ENCODE data around the gene SEMA3G. TPM values are rescaled to one million over a fixed set of nuclear protein-coding genes. Genes with fewer than 3 reads are reported as not detected.

SEMA3G gene
- total RNA-seq, 1 experiment from 2014 or later: 0.40 TPM

DNA sequence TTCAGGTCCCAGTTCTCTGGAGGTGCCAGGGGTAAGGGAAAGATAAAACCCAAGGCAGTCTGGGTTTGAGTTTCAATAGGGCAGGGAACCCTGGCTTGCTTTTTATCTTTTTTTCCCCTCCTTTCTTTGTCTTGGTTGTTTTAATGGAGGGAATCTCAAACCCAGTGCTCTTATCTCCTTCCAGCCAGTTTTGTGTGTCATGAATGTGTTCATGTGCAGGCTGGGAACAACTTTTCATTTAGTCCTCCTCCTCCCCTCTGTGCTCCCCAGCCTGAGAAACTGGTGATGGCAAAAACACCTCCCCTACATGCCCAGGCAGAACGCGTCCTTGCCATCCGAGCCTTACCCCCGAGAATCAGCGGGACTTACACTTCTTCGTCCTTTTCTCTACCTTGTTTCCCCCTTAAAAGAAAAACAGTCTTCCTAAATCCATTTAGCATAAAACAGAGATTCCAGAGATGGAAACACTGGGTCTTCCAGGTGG lies 10.9 kb downstream of the SEMA3G start:
- no peak for DNase-seq (ENCODE audit: low read depth, low spot score)
- in situ Hi-C loops (cut with HindIII; ENCODE audit: low pct_unique_long_range_greater_than_20kb, low sequenced_read_pairs): no loop called here

DNA sequence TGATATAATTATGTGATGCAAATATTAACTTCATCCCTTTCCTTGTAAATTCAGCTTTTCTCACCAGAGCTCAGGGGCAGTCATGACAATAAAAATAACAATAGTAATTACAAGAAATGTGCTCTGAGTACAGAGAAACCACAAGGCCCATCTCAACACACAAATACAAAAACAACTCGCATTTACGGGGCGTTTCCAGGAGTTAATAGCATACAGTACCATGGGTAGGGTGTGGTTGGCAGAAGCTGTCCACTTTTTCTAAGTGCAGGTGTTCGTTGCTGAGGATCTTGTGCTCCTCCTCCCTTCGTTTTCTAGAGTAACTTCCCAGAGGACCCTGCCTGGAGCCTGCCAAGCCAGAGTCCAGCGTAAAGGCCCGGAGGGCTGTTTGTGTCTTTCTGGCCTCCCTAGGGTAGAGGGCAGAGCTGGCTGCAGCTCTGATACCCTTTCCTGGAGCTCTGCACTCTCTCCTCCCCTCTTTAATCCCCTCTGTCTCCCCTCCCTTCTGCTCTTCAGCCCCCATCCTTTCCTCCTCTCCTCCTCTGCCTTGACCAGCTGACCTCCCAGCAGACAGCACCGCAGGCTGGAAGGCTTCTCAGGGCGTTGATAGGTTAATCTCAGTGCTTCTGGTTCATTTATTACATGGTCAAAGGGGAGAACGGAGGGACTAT lies 11.4 kb downstream of the SEMA3G start:
- in situ Hi-C loops (cut with HindIII; ENCODE audit: low pct_unique_long_range_greater_than_20kb, low sequenced_read_pairs): no loop called here

DNA sequence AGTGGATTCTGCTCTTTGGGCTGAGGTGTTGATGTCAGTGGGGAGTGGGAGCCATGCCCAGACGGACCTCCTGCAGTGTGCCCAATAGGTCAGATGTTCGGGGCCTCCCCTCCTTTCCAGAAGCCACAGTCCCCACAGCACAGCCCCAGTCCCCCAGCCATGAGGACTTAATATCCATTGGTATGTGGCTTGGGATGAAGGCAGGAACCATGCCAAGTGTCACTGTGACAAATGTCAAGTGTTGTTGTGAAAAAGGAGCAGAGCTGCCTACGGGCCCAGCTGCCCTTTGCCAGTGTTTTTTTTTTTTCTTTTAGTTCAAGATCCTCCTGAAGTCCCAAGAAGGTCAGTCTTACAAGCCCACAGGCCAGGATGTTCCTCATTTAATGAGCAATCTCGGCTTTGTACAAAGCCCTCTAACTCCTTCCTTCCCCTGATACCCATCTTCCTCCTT lies 12.2 kb downstream of the SEMA3G start:
- no peak for DNase-seq (ENCODE audit: low read depth, low spot score)
- in situ Hi-C loops (cut with HindIII; ENCODE audit: low pct_unique_long_range_greater_than_20kb, low sequenced_read_pairs): no loop called here

More for the DNA sequence above, 11.4 kb downstream of the SEMA3G start:
- no peak for DNase-seq (ENCODE audit: low read depth, low spot score)

DNA sequence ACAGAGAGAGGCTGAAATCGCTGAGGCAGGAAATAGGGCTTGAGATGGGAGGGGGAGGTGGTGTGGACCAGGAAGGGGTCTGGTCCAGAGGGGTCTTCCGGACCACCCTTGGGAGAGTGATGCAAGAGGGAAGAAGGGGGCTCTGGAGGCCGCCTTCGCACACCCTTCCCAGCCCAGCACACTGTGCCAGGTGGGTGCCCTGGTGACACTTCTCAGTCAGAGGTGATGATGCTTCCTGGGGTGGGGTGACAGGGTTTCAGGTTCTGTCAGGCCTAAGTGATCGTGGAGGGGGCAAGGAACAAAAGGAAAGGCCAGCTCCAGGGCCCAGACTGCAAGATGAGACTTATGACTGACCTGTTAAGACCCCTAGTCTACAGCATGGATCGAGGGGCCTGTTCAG lies 12.7 kb downstream of the SEMA3G start:
- DNase-seq (ENCODE audit: low read depth, low spot score): no peak
- in situ Hi-C loops (cut with HindIII; ENCODE audit: low pct_unique_long_range_greater_than_20kb, low sequenced_read_pairs): no loop called here

DNA sequence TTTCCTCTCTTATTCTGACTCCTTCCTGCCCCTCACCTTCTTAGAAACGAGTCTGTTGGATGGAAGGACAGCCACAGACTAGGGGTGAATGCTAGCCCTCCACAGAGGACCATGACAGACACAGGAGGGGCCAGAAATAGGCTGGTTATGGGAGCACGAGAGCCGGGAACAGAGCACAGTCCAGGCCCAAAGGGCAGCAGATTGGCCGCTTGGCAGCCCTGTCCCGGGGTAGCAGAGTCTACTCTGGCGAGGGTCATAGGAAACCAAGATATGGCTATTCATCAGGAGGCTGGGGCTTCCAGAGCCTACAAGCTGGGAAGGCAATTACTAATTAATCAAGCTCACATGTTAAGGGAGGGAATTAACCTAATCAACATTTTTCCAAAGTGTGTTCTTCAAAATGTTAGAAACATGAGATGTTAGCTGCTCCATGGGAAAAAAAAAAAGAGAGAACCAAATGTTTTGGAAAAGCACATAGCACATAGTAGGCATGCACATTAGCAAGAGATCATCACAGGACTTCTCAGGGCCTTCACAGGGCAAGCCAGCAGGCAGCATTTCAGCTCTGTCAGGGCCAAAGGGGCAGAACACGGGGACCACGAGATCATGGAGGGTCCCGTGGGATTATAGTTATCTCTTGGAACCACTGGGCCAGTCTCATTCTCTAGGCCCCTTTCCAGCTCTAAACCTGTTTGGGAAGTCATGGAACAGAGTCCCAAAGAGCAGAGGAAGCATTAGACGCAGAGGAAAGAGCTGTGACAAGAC lies 13.3 kb downstream of the SEMA3G start:
- DNase-seq (ENCODE audit: low read depth, low spot score): no peak
- in situ Hi-C loops (cut with HindIII; ENCODE audit: low pct_unique_long_range_greater_than_20kb, low sequenced_read_pairs): no loop called here

DNA sequence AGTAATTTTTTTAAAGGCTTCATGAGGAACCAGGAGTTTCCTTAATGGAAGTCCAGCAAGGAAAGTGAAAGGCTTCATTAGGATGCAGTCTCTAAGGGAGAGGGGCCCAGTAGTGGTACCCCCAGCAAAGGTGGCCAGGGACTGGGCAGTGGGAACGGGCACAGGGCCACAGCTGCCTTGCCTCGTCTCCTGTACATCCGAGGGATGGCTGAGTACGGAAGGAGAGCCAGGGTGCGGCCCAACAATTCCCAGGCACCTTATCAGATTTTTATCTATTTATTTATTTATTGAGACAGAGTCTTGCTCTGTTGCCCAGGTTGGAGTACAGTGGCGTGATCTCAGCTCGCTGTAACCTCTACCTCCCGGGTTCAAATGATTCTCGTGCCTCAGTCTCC lies 14.5 kb downstream of the SEMA3G start:
- no peak for DNase-seq (ENCODE audit: low read depth, low spot score)
- in situ Hi-C loops (cut with HindIII; ENCODE audit: low pct_unique_long_range_greater_than_20kb, low sequenced_read_pairs): no loop called here

DNA sequence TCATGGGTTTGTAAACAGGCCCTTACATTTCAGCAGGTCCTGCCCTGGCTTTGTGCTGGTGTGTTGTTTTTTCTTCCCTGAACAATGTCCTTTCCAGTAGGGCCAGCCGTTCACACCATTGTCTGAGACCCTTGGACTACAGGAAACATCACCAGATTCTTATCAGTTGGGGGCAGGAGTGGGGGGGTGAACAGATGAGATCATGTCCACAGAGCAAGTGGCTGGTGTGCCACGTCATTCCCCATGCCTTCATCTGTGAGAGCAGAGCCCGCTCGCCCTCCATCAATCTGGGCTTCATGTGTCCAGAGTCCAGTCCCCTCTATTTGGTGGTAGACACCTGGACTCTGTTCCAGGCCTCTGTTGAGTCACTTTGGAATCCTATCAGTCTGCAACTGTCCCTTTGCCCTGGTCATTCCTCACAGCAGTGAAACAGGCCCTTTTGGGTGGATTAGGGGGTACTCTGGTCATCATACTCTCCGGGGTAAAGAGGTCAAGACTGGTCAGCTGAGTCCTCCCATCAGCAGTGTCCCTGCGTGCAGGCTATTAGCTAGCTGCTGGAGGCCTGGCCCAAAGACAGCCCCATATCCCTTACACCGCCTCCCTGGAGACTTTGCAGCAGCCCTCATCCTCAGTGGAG lies 15.0 kb downstream of the SEMA3G start:
- in situ Hi-C loops (cut with HindIII; ENCODE audit: low pct_unique_long_range_greater_than_20kb, low sequenced_read_pairs): no loop called here
- no peak for DNase-seq (ENCODE audit: low read depth, low spot score)

DNA sequence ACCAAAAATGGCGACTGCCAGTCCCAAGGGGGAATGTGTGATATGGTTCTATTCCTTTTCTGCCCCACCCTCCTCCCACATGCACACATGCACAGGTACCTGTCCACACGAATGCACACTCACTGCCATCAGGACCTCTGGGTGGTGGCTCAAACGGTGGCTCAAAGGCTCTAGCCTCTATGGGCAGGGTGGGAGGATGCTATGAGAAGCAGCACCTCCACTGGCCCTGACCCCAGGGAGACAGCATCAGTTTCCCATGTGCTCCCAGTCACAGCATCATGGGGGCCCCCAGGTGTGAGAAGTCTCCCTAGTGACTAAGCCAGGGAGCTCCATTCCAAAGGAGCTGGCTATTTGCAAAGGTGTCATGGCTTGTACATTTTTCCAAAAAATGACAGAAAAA lies 15.9 kb downstream of the SEMA3G start:
- no peak for DNase-seq (ENCODE audit: low read depth, low spot score)
- in situ Hi-C loops (cut with HindIII; ENCODE audit: low pct_unique_long_range_greater_than_20kb, low sequenced_read_pairs): no loop called here

DNA sequence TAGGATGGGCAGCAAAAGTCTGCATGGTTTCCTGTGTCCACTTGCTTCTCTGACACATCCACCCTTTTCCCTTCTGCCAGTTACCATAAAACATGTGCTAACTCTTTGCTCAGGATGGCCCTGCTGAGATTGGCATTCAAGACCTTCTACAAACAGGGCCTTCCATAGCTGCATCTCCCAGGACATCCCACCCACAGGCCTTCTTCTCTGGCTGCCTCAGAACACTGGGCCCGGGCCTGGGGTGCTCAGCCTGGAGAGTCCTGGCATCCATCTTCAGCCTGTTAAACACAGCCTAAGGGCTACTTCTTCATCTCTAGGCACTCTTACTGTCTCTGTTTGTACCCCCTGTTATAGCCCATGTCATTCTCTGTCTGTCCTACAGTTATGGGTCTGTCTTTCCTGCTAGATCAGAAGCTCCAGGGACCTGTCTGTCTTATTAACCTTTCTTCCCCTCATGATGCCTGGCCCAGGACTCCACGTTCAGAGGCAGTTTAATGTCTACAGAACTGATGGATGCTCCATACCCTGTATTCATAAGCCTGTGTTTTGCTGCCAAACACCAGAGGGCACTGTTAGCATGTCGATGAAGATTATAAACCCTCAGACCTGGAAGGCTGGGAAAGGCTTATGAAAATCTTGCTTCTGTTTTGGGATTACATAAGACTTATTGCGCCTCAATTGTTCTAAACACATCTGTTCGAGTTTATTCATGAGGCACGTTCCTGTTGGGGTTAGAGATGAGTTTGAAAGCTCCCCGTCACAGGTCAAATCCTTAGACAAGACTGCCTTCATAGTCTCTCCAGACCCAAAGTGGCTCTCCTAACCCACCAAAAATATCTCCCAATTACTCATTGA lies 16.5 kb downstream of the SEMA3G start:
- DNase-seq (ENCODE audit: low read depth, low spot score): peak; percentile 85
- in situ Hi-C loops (cut with HindIII; ENCODE audit: low pct_unique_long_range_greater_than_20kb, low sequenced_read_pairs): no loop called here

DNA sequence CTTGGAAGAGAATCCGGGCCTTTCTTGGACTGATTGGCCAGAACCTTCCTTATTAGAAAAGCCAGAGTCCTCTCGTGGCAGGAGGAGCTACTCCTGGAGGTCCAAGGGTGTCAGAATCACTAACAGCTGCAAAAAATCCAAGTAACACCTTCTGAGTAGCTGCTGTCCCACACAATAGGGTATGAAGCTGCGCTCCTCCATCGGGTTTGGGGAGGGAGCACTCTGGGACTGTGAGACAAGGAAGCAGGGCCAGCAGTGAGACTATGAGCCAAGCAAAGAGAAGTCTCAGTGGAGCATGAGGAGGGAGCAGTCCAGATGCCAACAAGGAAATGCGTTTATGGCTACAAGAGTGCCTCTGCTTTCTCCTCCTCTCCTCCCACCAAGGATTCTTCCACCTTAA lies 21.7 kb downstream of the SEMA3G start:
- DNase-seq (ENCODE audit: low read depth, low spot score): no peak
- in situ Hi-C loops (cut with HindIII; ENCODE audit: low pct_unique_long_range_greater_than_20kb, low sequenced_read_pairs): no loop called here

DNA sequence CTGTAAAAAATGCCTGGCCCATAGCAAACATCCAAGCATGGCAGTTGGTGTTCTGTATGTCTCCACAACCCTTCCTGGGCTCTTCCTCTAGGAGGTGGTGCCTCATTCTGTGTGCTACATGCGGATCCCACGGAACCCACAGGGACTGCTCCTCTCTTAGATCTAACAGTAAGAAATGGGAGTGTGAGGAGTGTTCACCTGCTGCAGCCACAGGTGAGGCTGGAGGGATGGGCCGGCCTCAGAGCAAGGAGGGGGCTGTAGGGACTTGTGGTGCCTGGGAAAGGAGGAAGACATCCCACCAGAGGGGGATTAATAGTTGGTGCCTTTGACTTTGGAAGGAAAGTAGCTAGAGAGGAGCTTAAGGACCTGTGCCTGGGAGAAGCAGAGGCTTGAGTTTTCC lies 22.2 kb downstream of the SEMA3G start:
- no peak for DNase-seq (ENCODE audit: low read depth, low spot score)
- in situ Hi-C loops (cut with HindIII; ENCODE audit: low pct_unique_long_range_greater_than_20kb, low sequenced_read_pairs): no loop called here

DNA sequence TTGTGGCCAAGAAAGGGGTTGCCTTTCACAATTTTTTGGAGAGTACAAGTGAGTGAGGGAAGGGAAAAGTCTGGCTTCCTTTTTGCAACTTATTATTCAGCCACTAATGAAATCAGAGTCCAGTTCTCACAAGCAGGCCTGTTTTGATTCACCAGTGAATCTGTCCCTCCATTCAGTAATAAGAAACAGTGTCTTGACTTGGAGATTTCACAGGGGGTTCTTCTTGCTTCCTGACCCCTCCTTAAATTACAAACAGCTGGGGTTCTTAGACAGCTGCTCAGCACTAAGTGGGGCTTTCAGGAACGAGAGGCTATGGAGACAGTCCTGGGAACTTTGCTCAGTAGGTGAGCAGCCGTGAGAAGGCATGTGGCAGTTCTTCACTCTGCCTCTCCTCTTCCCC lies 24.5 kb downstream of the SEMA3G start:
- in situ Hi-C loops (cut with HindIII; ENCODE audit: low pct_unique_long_range_greater_than_20kb, low sequenced_read_pairs): no loop called here
- no peak for DNase-seq (ENCODE audit: low read depth, low spot score)

DNA sequence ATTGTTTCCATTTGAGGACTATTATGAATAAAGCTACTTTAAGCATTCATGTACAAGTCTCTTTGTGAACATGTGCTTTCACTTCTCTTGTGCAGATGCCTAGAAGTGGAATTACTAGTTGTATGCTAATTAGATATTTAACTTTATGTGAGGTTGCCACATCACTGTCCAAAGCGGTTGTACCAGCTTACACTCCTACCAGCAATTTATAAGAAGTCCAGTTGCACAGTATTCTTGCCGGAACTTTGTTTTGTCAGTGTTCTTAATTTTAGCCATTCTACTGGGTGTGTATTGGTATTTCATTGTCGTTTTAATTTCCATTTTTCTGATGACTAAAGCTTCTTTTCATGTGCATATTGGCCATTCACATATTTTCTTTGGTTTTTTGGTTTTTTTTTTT lies 29.1 kb downstream of the SEMA3G start:
- in situ Hi-C loops (cut with HindIII; ENCODE audit: low pct_unique_long_range_greater_than_20kb, low sequenced_read_pairs): no loop called here

DNA sequence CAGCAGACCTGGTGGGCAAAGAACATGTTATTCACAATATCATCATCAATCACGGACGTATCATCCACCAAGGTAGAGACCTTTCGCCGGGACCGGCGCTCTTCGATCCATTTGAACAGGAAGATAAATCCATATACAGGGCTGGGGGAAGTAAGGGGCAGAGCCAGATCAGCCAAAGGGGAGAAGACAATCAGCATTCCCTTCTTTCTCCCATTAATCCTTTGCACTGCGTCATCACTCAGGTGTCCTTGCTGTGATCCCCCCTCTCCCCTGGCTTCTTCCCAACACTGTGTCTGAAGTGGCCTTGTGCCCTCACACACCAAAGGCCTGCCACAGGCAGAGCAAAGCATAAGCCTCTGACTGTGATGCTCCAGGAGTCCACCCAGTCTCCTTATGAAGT lies 36.4 kb downstream of the SEMA3G start:
- in situ Hi-C loops (cut with HindIII; ENCODE audit: low pct_unique_long_range_greater_than_20kb, low sequenced_read_pairs): no loop called here
- no peak for DNase-seq (ENCODE audit: low read depth, low spot score)

More for the DNA sequence above, 29.1 kb downstream of the SEMA3G start:
- DNase-seq (ENCODE audit: low read depth, low spot score): no peak

DNA sequence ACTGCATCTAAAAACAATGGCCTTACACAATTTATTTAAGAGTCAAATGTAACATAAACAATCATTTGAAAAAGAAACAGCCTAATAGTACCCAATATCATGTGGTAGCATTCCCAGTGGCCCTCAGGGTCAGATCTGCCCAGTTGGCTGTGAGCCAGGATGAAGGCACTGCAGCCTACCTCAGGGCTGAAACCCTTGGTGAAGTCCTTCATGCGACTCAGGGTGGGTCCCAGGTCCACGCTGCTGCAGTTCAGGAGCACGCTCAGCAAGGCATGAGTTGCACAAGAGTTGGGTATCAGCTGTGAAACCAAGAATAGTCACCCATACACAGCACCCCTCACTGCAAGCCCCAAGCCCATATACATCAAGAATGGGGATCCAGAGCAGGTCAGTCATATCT lies 37.1 kb downstream of the SEMA3G start:
- no peak for DNase-seq (ENCODE audit: low read depth, low spot score)
- in situ Hi-C loops (cut with HindIII; ENCODE audit: low pct_unique_long_range_greater_than_20kb, low sequenced_read_pairs): no loop called here

DNA sequence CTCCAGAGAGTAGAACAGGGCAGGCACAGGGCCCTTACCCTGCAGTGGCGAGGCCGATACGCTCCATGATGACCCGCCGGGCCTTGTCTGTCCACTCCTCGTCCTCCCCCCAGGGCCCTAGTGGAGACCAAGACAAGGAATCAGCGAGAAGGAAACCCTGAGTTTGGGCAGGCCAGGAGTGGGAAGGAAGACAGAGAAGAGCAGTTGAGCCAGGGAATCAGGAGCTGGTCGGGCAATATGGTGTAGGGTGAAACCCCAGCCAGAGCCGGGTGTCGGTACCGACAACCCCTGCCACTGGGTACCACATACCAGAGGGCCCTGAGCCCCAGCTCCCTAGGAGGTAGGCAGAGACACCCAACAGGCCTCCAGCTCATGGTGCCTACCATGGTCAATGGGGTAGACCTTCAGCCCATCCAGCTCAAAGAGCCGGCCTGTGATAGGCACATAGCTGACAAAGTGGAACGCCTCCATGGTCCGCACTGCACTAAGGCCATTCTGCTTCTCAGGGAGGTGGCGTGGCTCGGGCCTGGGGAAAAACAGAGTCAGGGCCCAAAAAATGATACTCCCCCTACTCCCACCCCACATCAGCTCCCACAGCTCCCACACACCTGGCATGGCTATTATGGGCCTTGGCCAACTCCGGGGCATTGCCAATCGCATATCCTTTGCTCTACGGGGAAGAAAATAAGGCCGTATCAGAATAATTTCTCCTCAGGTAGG lies 38.0 kb downstream of the SEMA3G start:
- in situ Hi-C loops (cut with HindIII; ENCODE audit: low pct_unique_long_range_greater_than_20kb, low sequenced_read_pairs): no loop called here
- DNase-seq (ENCODE audit: low read depth, low spot score): no peak

DNA sequence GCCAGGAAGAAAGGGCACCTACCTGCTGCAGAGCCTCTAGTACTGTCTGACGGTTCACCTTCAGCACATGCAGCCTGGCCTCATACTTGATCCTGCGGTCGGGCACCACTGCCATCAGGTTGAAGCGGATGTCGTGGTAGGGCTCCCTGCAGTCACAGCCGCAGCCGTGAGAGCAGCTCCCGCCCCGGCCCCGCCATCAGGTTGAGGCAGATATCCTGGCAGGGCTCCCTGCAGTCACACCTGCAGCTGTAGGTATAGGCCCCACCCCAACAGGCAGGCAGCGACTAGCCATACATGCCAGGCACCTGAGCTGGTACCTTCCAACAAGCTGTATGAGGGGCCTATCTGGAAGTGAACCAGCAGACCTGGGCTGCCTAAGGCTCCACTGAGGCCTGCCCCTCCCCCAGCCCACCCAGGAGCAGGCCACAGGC lies 38.7 kb downstream of the SEMA3G start:
- in situ Hi-C loops (cut with HindIII; ENCODE audit: low pct_unique_long_range_greater_than_20kb, low sequenced_read_pairs): no loop called here
- DNase-seq (ENCODE audit: low read depth, low spot score): no peak
